Neuron (in vitro differentiated cells): ENCODE results near the gene ODF4.
"Not testable (repeated sequence)": the region's sequence is repeated elsewhere in the genome, so short reads cannot be mapped to it uniquely, and the experiment has no call there.

ENCODE experiments used
- H2AFZ ChIP-seq: one replicate; pipeline ENCODE4 v1.6.1; 2013; ENCODE audit warnings: low read depth, mild to moderate bottlenecking, inconsistent platforms, low read length, moderate library complexity
- H3K27me3 ChIP-seq: one replicate; pipeline ENCODE4 v1.6.1; 2013; ENCODE audit warnings: low read length; ENCODE audit not compliant: insufficient read depth
- H3K36me3 ChIP-seq: one replicate; pipeline ENCODE4 v1.6.1; 2013; ENCODE audit warnings: low read length; ENCODE audit not compliant: insufficient read depth
- H3K4me1 ChIP-seq: one replicate; pipeline ENCODE4 v1.6.1; 2013; ENCODE audit warnings: low read length; ENCODE audit not compliant: insufficient read depth
- H3K4me3 ChIP-seq: 2 replicates; pipeline ENCODE4 v1.5.1; 2013; ENCODE audit warnings: mild to moderate bottlenecking, low read length, moderate library complexity
- H3K9me3 ChIP-seq: one replicate; pipeline ENCODE4 v1.6.1; 2013; ENCODE audit warnings: low read length

The ODF4 gene

DNA sequence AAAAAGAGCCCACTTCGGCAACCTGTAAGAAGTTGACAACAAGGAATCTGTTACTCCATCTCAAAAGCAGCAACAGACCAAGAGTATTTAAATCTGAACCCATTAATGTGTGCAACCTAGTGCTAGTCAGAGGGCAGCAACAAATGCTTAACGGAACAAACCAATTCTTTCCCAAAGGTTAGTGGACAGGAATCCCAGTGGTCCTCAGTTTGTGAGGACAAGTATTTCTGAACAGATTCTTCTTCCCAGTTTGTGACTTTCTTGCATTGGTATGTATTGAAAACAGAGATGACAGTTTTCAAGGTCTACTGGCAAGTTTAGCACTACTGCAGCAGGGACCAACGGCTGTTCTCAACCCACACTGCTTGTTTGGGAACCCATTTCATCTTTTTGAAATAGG is 40.4 kb downstream of the ODF4 start:
- Histone ChIP-seq H3K27me3 (no peaks in the 10 kb centered on the region), H3K4me1 (peaks cover 33% of the 10 kb centered on the region), H3K36me3 (peaks cover 49% of the 10 kb centered on the region), H3K4me3 (no peak overlapping the region), H3K9me3 (no peaks in the 10 kb centered on the region), H2AFZ (no peak overlapping the region)

GRCh38 chr17:8382052-8382879 is 42.6 kb downstream of the ODF4 start:
- H3K4me1 ChIP-seq: peaks cover 21% of the 10 kb centered on the region
- H3K9me3 ChIP-seq: no peaks in the 10 kb centered on the region
- H3K36me3 ChIP-seq: peaks cover 44% of the 10 kb centered on the region
- H2AFZ ChIP-seq: no peak overlapping the region
- H3K27me3 ChIP-seq: no peaks in the 10 kb centered on the region
- peak overlapping the region; percentile 85 for H3K4me3 ChIP-seq

DNA sequence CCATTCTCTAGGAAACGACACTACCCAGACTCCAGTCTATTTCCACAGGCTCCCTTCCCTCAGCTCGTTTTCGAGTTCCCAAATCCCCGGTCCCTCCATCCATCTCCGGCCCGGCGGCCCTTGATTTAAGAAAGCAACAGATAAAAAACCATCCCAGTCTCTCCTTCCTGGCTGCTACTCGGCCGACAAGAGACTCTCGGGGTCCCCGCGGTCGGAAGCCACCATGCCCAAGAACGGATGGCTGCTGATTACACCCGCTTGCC is 43.2 kb downstream of the ODF4 start:
- H3K9me3 ChIP-seq: no peaks in the 10 kb centered on the region

DNA sequence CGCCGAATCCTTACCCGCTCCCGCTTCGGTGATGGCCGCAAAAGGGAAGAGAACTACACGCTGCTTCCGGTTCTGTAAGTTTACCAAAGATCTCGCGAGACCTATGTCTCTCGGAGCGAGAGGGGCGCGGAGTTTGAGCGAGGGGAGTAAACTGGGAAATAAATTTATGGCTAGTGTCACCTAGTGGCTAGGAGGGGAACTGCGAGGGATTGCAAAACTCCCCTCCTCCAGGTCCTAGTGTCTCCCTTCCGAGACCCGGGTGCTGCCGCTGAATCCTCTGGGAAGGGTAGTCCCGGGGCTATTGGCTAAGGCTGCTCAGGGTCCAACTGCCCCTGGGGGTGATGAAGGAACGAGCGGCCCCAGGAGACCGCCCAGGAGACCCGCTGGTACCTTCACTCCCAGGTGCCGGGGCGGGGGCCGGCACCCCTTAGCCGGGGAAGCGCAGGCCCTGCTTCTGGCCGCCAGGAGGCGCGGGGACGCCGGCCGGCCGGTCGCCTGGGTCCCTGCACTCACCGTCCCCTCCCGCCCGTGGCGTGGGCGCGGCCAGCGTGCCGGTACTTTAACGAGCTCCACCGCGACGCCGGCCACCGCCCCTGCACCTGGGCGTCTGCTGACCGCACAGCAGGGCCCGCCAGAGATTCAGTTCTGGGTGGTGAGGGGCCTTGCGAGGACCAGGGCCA is 43.6 kb downstream of the ODF4 start, which contains the start of gene RPL26:
Gene RPL26 (minus strand): TSS at position 51 of the 680 bp plus-strand sequence. CDS start 883 bp downstream, outside the sequence.
- Histone ChIP-seq H3K4me3 (peak within 1 kb of the TSS; percentile 85), H3K36me3 (peaks cover 36% of the 10 kb centered on the region), H3K27me3 (no peaks in the 10 kb centered on the region), H3K9me3 (no peaks in the 10 kb centered on the region), H3K4me1 (peaks cover 21% of the 10 kb centered on the region), H2AFZ (peak within 1 kb of the TSS; percentile 98)

More for the DNA sequence above, 43.2 kb downstream of the ODF4 start:
- Histone ChIP-seq H3K4me1 (peaks cover 21% of the 10 kb centered on the region), H3K36me3 (peaks cover 40% of the 10 kb centered on the region), H2AFZ (no peak overlapping the region), H3K27me3 (no peaks in the 10 kb centered on the region), H3K4me3 (peak overlapping the region; percentile 85)

- Histone ChIP-seq H2AFZ (no peak overlapping the region), H3K36me3 (peaks cover 20% of the 10 kb centered on the region), H3K9me3 (no peaks in the 10 kb centered on the region), H3K4me3 (no peak overlapping the region), H3K4me1 (peaks cover 21% of the 10 kb centered on the region), H3K27me3 (no peaks in the 10 kb centered on the region)
Measured at GRCh38 chr17:8384801-8385378, 45.2 kb downstream of the ODF4 start.

DNA sequence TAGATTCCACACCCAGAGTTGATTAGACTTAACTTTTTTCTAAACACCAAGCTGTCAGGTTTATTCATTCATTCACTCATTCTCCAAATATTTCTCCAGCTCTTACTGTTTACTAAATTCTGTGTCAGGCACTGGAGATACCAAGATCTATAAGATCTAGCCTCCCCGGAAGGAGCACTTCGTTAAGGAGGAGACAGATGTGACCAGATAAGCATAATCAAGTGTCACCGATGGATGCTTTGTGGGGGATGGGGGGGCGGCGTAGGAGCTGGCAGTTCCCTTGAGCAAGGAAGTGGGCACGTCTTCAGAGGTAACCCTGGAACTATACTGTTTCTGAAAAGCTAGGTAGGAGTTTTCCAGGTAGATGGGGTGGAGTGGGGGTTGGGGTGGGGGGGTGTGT is 47.2 kb downstream of the ODF4 start:
- Histone ChIP-seq H3K9me3 (no peaks in the 10 kb centered on the region), H3K4me3 (no peak overlapping the region), H3K4me1 (peaks cover 9% of the 10 kb centered on the region), H3K36me3 (peaks cover 2% of the 10 kb centered on the region), H3K27me3 (no peaks in the 10 kb centered on the region), H2AFZ (no peak overlapping the region)

- Histone ChIP-seq H3K36me3 (no peaks in the 10 kb centered on the region), H2AFZ (no peak overlapping the region), H3K27me3 (no peaks in the 10 kb centered on the region), H3K4me1 (peaks cover 6% of the 10 kb centered on the region), H3K9me3 (no peaks in the 10 kb centered on the region), H3K4me3 (no peak overlapping the region)
Measured at GRCh38 chr17:8387914-8388651, 48.4 kb downstream of the ODF4 start.

DNA sequence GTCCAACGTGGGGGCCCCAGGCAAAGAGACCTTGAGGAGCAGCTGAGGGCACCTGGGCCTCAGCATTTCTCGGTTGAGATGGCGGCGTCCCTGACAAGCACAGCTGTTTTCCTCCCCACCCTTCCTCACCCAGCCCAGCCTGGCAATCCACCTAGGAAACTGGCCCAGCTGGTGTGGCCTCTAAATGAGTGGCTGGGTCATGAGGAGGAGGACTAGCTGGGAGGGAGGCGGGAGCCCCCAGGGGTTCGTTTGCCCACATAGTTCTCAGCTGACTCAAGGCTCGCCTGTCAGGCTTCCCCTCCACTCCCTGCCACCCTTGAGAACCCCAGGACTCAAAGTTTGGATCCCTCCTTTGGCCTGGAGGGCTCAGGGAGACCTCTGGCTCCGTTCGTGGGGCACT is 52.1 kb downstream of the ODF4 start:
- Histone ChIP-seq H3K27me3 (no peaks in the 10 kb centered on the region), H3K4me3 (no peak overlapping the region)

DNA sequence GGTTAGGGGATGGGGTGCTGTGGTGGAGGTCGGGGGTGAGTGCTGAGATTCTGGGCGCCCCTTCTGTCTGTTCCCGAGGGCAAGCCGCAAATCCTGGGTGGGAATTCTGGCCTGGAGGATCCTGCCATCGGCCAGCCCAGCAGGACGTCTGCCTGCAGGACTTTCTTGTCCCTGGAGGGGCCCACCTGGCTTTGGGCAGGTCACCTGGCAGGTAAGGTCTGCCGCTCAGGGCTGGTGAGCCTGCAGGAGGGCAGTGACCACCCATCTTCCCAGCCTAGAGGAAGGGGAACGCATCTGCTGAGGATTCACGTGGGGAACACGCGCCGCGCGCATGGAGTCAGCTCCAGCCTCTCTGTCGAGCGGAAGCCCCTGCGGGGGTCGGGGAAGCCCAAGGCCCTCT is 52.6 kb downstream of the ODF4 start:
- H3K4me1 ChIP-seq: no peaks in the 10 kb centered on the region
- H3K27me3 ChIP-seq: no peaks in the 10 kb centered on the region
- H2AFZ ChIP-seq: no peak overlapping the region
- no peaks in the 10 kb centered on the region for H3K36me3 ChIP-seq
- no peaks in the 10 kb centered on the region for H3K9me3 ChIP-seq
- H3K4me3 ChIP-seq: no peak overlapping the region

More for the DNA sequence above, 52.1 kb downstream of the ODF4 start:
- Histone ChIP-seq H3K36me3 (no peaks in the 10 kb centered on the region), H2AFZ (no peak overlapping the region), H3K4me1 (no peaks in the 10 kb centered on the region), H3K9me3 (no peaks in the 10 kb centered on the region)

DNA sequence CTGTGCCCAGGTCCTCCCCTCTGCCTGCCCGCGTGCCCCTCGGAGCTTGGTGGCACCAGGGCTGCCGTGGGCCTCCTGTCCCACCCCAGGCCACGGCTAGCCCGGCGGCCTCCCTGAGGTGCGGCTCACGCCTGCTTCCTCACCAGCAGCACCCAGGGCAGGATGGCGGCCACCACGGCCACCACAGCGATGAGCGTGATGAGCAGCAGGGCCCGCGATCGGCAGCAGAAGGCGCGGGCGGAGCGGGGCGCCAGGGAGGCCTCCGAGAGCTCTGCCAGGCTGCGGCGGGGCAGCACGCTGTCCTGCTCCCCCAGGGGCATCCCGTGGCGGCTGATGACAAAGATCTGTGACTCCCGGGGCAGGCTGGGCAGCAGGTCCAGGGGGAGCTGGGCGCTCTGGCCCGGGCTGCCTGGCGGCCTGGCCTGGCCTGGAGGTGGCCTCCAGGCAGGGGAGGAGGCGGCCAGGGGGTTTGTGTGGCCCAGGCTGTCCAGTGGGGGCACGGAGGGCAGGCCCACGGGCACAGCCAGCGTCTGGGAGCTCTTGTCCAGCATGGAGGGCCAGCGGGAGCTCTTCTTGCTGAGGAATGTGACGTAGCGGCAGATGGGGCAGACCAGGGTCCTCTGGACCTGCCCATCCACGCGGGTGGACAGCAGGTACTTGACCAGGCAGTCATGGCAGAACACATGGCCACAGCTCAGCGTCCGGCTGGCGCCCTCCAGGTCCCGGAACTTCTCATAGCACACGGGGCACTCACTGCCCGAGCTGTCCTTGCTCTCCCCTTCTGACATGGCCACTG is 53.2 kb downstream of the ODF4 start:
- Histone ChIP-seq H3K9me3 (no peaks in the 10 kb centered on the region), H3K4me3 (no peak overlapping the region)

DNA sequence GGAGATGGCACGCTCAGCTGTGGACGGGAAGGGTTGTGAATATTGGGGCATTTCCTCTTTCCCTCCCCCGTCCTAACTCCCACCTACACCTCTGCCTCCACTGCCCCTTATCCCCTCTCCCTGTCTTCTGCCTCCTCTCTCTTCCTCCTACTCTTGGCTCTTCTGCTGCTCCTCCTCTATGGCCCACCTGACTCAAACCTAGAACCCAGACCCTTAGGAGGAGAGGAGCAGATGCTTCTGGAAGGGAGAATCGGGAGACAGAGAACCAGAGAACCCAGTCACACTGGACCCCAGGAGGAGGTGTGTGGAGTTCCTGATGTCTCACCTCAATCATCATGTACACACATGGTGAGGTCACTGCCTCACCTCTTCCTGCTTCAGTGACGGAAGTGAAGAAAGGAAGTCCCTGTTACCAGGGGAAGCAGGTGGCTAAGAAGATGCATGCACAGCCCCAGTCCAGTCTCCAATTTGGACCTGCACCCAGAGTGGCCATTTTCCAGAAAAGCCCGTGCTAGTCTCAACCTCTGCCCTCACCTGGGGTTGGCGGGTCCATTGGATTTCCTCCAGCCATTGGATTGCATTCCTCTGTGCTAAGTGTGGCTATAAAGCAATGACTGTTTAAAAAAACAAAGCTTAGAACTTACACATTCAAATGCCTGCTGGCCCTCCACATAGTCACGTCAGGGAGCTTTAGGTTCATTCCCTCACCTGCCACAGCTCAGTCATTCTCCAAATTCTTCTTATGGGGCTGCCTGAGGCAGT is 54.0 kb downstream of the ODF4 start:
- no peak overlapping the region for H2AFZ ChIP-seq
- H3K36me3 ChIP-seq: no peaks in the 10 kb centered on the region
- H3K4me1 ChIP-seq: no peaks in the 10 kb centered on the region
- peaks cover 5% of the 10 kb centered on the region for H3K27me3 ChIP-seq
- no peak overlapping the region for H3K4me3 ChIP-seq
- H3K9me3 ChIP-seq: no peaks in the 10 kb centered on the region

More for the DNA sequence above, 53.2 kb downstream of the ODF4 start:
- Histone ChIP-seq H3K27me3 (peaks cover 5% of the 10 kb centered on the region), H3K4me1 (no peaks in the 10 kb centered on the region), H2AFZ (no peak overlapping the region), H3K36me3 (no peaks in the 10 kb centered on the region)

DNA sequence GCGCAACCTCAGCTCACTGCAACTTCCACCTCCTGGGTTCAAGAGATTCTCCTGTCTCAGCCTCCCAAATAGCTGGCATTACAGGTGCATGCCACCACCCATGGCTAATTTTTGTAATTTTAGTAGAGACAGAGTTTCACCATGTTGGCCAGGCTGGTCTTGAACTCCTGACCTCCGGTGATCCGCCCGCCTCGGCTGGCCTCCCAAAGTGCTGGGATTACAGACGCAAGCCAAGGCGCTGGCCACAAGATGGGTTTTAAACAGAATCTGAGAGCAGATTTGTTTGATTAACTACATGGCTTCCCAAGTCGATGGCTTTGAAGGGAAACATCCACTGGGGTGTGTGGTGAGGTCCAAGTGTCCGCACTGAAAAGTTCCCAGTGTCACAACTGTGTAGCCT is 54.9 kb downstream of the ODF4 start:
- not testable (repeated sequence) for H3K4me1 ChIP-seq, H3K4me3 ChIP-seq, H3K27me3 ChIP-seq, H3K9me3 ChIP-seq, H2AFZ ChIP-seq, H3K36me3 ChIP-seq
